Mononuclear cell (primary cell): ENCODE data around the gene CADM1. TPM values are rescaled to one million over a fixed set of nuclear protein-coding genes. Genes with fewer than 3 reads are reported as not detected.

Experiments
- H3K27me3 ChIP-seq: 2 replicates; pipeline ENCODE4 v1.6.0; 2011; ENCODE audit warnings: low read length, control low read depth; ENCODE audit not compliant: insufficient read depth
- H3K4me1 ChIP-seq: 2 replicates; pipeline ENCODE4 v1.5.1; 2011; ENCODE audit warnings: mild to moderate bottlenecking, low read length, control low read depth; ENCODE audit not compliant: insufficient read depth
- H3K4me3 ChIP-seq: 2 replicates; pipeline ENCODE4 v1.5.1; 2011; ENCODE audit warnings: mild to moderate bottlenecking, low read length, moderate library complexity
- H3K9me3 ChIP-seq: 2 replicates; pipeline ENCODE4 v1.5.1; 2011; ENCODE audit warnings: low read depth, mild to moderate bottlenecking, control low read depth, low read length
- total RNA-seq: library from RNA; depleted of rRNA; stranded (reverse); fragments of >200 nt; gene quantifications from one replicate; pipeline ENCODE4 v1.2.3, GENCODE V29; 2012

CADM1 gene
- total RNA-seq, 1 donor: 4.2 TPM

GRCh38 chr11:115391598-115391997, 112.6 kb downstream of the CADM1 start:
- Histone ChIP-seq H3K4me3 (no peak overlapping the region), H3K4me1 (no peaks in the 10 kb centered on the region), H3K9me3 (no peaks in the 10 kb centered on the region), H3K27me3 (peaks cover 3% of the 10 kb centered on the region)

- no peaks in the 10 kb centered on the region for H3K9me3 ChIP-seq
- H3K4me1 ChIP-seq: no peaks in the 10 kb centered on the region
- peaks cover 3% of the 10 kb centered on the region for H3K27me3 ChIP-seq
- no peak overlapping the region for H3K4me3 ChIP-seq
Measured at GRCh38 chr11:115391160-115391559, 113.1 kb downstream of the CADM1 start.

GRCh38 chr11:115390441-115390840, 113.8 kb downstream of the CADM1 start:
- no peaks in the 10 kb centered on the region for H3K4me1 ChIP-seq
- H3K4me3 ChIP-seq: no peak overlapping the region
- H3K27me3 ChIP-seq: peaks cover 3% of the 10 kb centered on the region
- no peaks in the 10 kb centered on the region for H3K9me3 ChIP-seq

GRCh38 chr11:115389790-115390189, 114.4 kb downstream of the CADM1 start:
- Histone ChIP-seq H3K9me3 (no peaks in the 10 kb centered on the region), H3K27me3 (peaks cover 3% of the 10 kb centered on the region), H3K4me3 (no peak overlapping the region), H3K4me1 (no peaks in the 10 kb centered on the region)

- no peaks in the 10 kb centered on the region for H3K27me3 ChIP-seq
- H3K9me3 ChIP-seq: no peaks in the 10 kb centered on the region
- H3K4me1 ChIP-seq: no peaks in the 10 kb centered on the region
- H3K4me3 ChIP-seq: no peak overlapping the region
Measured at GRCh38 chr11:115385226-115385625, 119.0 kb downstream of the CADM1 start.

GRCh38 chr11:115384236-115384635, 120.0 kb downstream of the CADM1 start:
- no peak overlapping the region for H3K4me3 ChIP-seq
- no peaks in the 10 kb centered on the region for H3K4me1 ChIP-seq
- no peaks in the 10 kb centered on the region for H3K9me3 ChIP-seq
- no peaks in the 10 kb centered on the region for H3K27me3 ChIP-seq

- Histone ChIP-seq H3K4me3 (no peak overlapping the region), H3K27me3 (no peaks in the 10 kb centered on the region), H3K9me3 (no peaks in the 10 kb centered on the region), H3K4me1 (no peaks in the 10 kb centered on the region)
Measured at GRCh38 chr11:115383431-115383830, 120.8 kb downstream of the CADM1 start.

GRCh38 chr11:115379528-115379927, 124.7 kb downstream of the CADM1 start:
- no peak overlapping the region for H3K4me3 ChIP-seq
- H3K4me1 ChIP-seq: no peaks in the 10 kb centered on the region
- no peaks in the 10 kb centered on the region for H3K27me3 ChIP-seq
- no peaks in the 10 kb centered on the region for H3K9me3 ChIP-seq

- Histone ChIP-seq H3K4me3 (no peak overlapping the region), H3K27me3 (no peaks in the 10 kb centered on the region), H3K9me3 (no peaks in the 10 kb centered on the region), H3K4me1 (no peaks in the 10 kb centered on the region)
Measured at GRCh38 chr11:115378557-115378956, 125.7 kb downstream of the CADM1 start.

GRCh38 chr11:115377882-115378296, 126.3 kb downstream of the CADM1 start:
- Histone ChIP-seq H3K27me3 (no peaks in the 10 kb centered on the region), H3K9me3 (no peaks in the 10 kb centered on the region), H3K4me3 (no peak overlapping the region), H3K4me1 (no peaks in the 10 kb centered on the region)

GRCh38 chr11:115368616-115369015, 135.6 kb downstream of the CADM1 start:
- no peaks in the 10 kb centered on the region for H3K9me3 ChIP-seq
- H3K27me3 ChIP-seq: no peaks in the 10 kb centered on the region
- H3K4me3 ChIP-seq: no peak overlapping the region
- H3K4me1 ChIP-seq: no peaks in the 10 kb centered on the region

- Histone ChIP-seq H3K9me3 (no peaks in the 10 kb centered on the region), H3K4me1 (no peaks in the 10 kb centered on the region), H3K27me3 (no peaks in the 10 kb centered on the region), H3K4me3 (no peak overlapping the region)
Measured at GRCh38 chr11:115366826-115367225, 137.4 kb downstream of the CADM1 start.

GRCh38 chr11:115365907-115366306, 138.3 kb downstream of the CADM1 start:
- H3K9me3 ChIP-seq: no peaks in the 10 kb centered on the region
- no peaks in the 10 kb centered on the region for H3K4me1 ChIP-seq
- no peak overlapping the region for H3K4me3 ChIP-seq
- no peaks in the 10 kb centered on the region for H3K27me3 ChIP-seq

- Histone ChIP-seq H3K27me3 (no peaks in the 10 kb centered on the region), H3K9me3 (no peaks in the 10 kb centered on the region), H3K4me3 (no peak overlapping the region), H3K4me1 (no peaks in the 10 kb centered on the region)
Measured at GRCh38 chr11:115364896-115365295, 139.3 kb downstream of the CADM1 start.

- Histone ChIP-seq H3K4me3 (no peak overlapping the region), H3K27me3 (no peaks in the 10 kb centered on the region), H3K9me3 (no peaks in the 10 kb centered on the region), H3K4me1 (no peaks in the 10 kb centered on the region)
Measured at GRCh38 chr11:115363921-115364320, 140.3 kb downstream of the CADM1 start.

GRCh38 chr11:115363426-115363825, 140.8 kb downstream of the CADM1 start:
- Histone ChIP-seq H3K4me3 (no peak overlapping the region), H3K9me3 (no peaks in the 10 kb centered on the region), H3K27me3 (no peaks in the 10 kb centered on the region), H3K4me1 (no peaks in the 10 kb centered on the region)

- no peaks in the 10 kb centered on the region for H3K27me3 ChIP-seq
- H3K9me3 ChIP-seq: no peaks in the 10 kb centered on the region
- no peak overlapping the region for H3K4me3 ChIP-seq
- H3K4me1 ChIP-seq: no peaks in the 10 kb centered on the region
Measured at GRCh38 chr11:115362997-115363396, 141.2 kb downstream of the CADM1 start.
